Measurements from ENCODE around the gene COL9A3. TPM values are rescaled to one million over a fixed set of nuclear protein-coding genes. Genes with fewer than 3 reads are reported as not detected.

The COL9A3 gene
- total RNA-seq, 1 experiment from 2014 or later = 59.7 TPM

DNA sequence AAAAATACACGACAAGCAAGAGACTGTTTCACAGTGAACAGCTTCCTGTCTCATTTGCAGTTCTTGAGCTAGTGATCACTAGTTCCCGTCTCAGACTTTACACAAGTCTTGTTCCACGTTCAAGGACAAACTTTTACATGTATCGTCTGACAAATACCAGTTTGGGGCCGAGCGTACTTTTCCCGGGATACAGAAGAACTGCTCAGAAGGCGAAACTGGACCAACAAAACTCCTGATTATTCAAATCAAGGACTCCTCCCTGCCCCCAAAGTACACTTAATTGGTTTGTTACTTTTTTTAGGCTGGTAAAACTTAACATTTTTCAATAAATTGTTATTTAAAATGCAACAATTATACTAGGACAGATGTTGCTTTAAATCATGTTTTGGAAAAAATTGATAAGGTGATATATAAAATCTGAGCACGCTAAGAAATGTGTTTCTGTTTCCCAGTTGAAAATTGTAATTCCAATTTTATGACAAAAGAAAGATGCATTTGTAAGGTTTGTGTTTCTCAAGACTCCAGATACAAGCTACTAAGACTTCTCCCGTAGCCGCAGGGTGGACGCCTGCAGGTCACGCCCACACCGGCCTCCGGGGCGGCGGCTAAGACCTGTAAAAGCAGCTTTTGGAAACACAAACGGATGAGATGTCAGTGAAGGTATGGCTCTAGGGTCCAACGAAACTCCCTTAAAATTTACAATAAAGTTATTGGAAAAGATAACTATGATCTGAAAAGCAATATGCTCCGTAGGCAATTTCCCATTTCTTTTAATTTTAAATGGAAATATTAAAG is 61.6 kb downstream of the COL9A3 start:
- no peak for DNase-seq (ENCODE audit: low spot score)

DNA sequence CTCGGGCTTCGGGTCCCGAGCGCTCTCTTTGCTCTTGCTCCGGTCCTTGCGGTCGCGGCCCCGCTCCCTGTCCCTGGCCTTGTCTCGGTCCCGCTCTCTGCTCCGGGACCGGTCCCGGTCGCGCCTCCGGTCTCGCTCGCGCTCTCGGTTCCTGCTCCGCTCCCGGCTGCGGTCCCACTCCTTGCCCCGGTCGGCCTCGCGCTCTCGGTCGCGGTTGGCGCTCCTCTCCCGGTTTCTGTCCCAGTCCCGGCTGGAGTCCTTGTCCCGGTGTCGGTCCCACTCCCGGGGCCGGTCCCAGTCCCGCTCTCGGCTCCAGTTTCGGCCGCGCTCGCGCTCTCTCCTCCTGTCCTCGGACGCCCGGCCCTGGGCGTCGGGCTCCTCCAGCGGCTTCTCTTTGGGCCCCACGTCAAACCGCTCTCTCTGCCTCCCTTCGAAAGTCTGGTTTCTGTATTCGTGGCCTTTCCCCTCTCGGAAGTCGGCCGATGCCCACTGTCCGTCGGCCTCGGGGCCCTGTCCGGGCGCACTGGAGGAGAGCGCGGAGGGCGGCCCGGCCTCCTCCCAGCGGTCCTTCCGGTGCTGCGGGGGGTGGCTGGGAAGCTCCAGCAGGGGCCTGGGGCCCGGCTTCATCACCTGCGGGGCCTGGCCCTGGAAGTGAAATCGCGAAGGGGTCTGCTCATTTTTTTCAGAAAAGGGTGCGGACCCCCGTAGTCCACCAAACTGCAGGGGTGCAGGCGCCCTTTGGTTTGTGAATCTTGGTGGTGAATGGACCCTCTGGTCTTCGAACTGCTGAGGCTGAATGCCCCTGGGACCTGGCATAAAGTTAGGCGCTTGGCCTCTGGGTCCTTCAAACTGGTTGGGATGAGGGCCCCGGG is 62.7 kb downstream of the COL9A3 start:
- DNase-seq (ENCODE audit: low spot score) = no peak

DNA sequence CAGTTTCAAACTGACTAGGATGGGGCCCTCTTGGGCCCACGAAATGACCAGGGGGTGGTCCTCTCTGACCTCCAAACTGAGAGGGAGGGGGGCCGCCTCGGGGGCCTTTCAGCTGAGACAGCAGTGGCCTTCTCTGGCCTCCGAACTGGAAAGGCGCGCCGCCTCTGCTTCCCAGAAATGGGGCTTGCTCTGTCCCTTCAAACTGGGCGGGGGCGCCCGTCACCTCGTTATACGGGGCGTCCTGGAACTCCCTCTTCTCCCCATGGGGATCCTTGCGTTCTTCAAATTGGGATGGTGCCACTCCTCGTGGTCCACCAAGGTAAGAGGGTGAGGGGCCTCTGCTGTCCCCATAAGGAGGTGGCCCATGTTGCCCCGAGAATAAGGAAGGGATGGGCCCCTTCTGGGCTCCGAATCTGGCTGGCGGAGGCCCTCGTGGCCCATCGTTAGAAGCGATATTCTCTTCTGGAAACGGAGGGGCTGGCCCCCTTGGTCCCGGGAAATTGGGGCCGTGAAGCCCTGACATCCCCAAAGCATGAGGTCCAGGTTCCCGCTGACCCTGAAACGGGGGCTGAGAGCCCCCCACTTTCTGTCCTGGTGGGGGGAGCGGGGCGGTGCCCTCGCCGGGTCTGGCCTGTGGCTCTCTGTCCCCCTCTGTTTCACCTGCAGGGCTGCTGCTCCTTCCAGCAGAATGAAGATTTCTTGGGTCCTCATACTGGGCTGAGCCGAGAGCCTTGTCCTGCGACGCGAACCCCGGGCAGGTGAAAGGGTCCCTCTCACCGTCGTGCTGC is 63.5 kb downstream of the COL9A3 start:
- no peak for DNase-seq (ENCODE audit: low spot score)

DNA sequence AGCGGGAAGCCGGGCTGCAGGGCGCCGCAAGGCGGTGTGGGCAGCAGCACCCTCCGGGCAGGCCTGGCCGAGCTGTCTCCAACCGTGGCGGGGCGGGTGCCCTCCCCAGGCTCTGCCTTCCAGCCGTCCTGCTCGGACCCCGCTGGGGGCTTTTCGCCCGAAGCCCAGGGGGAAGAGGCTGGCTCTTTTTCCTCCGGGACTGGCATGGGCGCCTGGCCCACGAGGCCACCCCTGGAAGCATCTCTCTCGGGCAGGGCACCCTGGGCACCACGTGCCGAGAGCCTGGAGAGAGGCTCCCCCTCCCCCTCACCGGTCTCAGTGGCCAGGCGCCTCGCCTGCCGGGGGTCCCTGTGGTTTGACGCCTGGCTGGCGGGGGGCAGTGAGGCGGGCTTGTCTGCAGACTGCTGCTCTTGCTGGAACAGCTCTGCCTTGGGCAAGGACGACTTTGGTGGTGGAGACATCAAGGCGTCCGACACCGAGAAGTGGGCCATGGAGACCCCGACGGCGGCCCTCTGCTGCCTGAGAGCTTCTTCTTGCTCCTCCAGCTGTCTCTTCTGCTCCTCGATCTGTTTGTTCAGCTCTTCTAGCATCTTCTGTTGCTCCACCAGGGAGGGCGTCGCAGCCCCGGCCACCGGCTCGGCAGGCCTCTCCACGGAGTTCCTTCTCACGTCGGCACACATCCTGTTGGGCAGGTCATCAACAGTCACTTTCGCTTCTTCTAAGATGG is 64.2 kb downstream of the COL9A3 start:
- no peak for DNase-seq (ENCODE audit: low spot score)

DNA sequence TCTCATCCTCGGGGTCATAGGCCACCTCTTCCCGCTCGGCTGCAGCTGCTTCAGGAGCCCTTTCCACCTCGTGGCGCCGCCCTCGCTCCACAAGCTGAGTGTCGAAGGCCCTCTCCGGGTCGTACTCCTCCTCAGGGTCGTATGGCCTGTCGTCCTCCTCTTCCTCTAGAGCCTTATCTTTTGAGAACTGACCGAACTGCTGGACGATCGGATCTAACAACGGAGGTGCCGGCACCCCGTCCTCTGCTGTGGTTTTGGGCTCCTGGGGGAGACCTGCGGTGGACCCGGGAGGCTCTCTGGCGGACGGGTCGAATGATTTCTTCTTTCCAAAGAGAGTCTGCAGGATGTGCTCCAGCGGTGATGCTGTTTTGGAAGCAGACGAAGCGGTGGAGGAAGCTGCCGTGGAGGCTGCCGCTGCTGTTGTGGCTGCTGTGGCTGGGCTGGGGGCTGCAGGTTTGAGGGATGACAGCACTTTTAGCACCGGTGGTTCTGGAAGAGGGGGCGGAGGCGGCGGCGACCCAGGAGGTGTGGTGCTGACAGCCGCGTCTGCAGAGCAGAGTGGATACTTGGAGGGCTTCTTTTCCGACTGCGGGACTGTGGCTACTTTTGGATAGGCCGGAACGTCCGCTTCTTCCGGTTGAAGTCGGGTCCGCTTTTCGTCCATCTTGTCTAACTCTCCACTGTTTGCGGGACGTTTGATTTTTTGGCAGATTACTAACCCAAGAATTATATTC is 65.0 kb downstream of the COL9A3 start:
- DNase-seq (ENCODE audit: low spot score) = no peak

DNA sequence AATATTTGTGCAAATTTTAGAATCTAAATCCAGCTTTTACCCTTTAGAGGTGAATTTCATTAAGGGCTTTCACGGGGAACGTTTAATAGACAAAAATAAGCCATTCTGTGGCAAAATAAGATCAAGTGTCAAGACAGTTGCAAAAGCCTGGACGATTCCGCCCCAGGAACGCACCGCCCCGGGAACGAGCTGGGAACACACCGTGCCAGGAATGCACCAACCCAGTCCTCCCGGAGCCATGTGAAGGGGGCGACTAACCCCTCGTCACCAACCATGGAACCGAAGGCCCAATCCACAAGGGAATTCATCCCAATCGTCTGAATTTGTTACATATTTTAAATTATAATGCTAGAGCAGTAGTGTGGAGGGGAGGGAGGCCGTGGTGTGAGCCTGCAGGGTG is 65.6 kb downstream of the COL9A3 start:
- DNase-seq (ENCODE audit: low spot score) = no peak

DNA sequence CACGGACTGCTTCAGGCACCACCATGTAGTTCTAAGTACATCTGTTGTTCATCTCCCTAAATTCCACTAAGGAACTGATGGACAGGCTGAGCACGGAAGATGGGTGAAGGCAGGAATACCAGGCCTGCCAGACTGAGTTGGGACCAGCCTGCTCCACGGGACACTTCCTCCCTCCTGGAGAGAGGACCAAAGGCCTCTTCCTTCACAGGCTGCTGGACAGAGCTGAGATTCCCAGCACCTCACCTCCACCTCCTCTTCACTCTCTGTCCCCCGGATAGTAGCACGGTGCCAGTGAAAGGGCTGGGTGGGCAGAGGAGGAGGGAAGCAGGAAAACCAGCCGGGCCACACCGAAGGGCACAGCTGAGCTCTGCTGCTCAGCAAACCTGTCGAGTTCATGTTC is 67.7 kb downstream of the COL9A3 start:
- DNase-seq (ENCODE audit: low spot score) = no peak

DNA sequence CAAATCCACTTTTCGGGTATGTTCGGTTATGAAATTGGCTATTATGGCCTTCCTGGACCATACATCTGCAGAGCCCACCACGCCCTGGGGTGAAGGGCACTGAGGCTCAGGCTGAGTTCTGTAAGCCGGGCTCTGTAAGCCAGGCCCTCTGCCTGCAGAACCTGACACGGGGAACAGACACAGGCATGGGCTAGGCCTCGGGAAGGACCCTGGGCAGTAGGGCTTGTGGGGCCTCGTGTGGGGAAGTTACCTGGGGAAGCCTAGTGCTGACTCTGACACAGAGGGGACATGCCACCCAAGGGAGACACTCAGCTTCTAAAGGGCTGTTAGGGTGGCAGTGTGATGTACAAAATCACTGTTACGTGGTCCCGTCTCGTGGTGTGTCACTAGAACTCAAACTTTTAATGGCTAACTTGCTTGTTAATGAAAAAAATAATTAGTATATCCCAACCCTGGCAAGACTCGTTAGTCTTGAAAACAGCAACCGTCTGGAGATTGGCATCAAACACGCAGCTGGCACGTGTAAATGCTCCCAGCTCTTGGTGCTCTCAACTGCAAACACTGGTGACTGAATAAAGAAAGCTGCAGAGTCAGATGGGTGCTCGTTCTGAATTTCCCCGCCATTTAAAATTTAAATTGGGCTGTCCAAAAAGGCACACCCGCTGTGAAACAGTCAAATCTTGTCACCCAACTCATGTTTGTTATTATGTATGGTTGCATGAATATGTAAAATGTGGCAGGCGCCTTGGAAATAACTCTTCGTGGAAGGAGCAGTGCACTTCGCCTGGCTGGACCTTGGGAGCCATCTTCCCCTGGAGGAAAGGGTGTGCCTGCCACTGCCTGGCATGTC is 68.4 kb downstream of the COL9A3 start:
- DNase-seq (ENCODE audit: low spot score) = no peak

DNA sequence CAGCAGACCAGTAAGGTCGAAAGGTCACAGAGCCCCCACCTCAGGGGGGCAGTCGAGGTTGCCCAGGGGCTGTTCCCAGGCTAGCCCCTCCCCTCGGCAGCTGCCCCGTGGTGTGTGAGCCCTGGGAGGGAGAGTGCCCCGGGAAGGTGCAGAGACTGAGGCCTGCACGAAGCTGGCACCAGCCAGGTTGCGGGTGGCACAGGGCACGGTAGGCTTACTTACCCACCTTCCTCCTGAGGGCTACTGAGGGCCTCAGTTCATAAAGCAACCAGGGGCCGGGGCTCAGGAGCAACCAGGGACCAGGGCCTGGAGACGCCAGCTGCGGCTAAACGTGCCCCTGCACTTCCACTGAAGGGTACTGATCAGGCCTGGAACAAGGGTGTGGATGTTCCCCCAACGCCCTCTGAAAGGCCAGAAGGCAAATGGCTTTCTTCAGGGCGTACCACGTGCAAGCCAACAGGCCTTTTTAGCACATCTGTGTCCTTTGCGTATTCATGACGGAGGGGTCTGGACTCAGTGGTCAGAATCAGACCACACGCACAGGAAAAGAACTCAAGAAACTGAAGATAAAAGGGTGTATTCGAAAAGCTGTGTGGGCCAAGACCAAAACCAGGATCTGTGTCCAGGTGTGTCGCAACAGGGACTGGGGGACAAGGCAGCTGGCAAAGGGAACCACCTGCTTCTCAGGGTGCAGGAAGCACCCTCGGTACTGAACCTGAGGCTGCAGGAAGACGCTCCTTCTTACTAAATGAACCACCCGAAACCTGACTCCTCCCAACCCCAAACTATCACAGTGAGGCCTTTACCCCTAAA is 69.3 kb downstream of the COL9A3 start:
- DNase-seq (ENCODE audit: low spot score) = no peak

DNA sequence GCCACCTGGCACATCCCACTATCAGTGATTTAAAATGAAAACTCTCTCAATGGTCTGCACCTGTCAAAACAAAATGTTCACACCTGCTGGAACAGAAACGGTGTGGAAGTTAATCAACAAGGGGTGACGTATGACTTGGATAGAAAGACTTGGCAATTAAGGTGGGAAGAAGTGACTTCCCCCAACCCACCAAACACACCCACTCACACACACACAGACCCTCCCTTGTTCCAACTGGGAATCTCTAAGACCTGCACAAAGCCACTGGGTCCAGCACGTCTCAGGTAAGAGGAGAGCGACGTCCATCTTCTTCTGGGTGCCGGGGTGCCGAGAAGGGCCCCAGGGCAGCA is 69.8 kb downstream of the COL9A3 start:
- DNase-seq (ENCODE audit: low spot score) = no peak

DNA sequence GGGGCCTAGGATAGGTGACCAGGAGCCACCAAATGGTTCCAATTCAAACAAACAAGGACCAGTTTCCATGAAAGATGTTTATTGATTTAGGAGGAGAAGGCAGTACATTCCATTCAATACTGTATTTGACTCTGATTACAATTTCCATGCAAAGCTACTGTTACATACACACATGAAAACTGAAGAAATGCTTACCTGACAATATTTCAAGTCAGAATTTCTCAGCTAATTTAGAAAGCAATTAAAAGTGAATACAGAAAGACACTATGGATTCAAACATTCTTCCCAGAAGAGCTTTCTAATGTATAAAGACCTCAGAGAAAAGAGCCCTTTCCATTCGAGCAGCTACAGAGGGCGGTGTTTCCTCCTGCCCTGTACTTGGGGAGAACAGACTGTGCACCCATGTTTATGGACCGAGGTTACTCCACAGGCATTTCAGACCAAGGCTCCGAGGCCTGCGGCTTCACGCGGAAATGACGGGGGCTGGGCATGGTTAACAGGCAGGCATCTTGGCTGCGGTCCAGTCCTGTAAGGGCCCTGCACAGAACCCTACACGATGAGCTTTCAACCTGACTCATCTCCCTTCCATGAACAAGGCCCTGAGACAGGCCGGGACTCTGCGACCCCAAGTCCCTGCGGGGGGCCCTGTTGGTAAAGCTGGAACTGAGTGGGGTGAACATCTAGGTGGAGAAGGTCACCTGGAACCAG is 70.5 kb downstream of the COL9A3 start:
- peak; percentile 87 for DNase-seq (ENCODE audit: low spot score)

DNA sequence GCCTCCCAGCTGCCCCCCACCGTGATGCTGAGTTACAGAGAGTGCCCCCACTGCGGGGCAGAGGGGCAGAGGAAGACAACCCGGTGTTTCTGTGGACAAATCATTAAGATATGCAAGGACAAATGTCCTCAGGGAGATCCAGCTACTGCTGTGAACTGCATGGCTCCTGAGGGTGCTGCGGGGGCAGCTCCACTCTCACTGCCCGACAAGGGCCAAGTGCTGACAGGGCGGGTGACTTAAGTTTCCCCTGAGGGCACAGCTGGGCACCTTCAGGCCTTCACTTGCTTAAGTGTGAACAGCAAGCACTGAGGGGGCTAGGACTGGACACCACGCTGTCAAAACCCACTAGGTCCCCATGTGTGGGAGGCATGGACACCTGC is 71.0 kb downstream of the COL9A3 start:
- no peak for DNase-seq (ENCODE audit: low spot score)

DNA sequence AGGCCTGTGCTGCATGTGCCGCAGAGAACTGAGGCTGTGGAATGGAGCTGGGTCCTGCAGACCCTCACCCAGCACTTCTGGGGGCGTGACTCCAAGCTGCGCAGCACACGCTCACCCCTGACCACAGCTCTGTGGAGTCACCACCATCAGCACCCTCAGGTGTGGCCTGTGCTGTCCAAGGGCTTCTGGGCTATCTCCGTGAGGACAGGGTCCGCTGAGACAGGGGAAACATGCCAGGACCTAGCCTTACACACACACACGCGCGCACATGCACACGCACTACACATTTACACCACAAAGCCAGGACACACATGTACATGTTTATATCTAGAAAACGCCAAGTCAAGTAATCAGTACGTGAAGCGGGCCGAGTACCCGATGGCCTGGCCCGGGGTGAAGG is 71.6 kb downstream of the COL9A3 start:
- no peak for DNase-seq (ENCODE audit: low spot score)

DNA sequence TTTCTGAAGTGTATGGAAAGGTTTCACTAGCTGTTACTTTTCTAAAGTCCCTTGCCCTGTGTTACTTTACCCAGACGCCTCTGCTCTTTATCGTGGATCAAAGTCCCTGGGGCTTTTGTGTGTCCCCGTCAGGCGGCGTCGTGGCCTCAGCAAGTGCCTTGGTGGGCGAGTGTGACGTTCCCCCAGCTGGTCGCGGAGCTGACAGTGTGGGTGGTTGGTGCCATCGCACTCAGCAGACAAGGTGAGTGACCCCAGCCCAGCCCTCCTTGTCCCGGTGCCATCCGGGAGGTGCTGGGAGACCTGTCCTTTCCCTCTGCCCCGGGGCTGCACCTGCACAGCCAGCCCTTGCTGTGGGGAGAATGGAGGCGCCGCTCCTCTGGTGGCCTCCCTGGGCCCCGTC is 72.1 kb downstream of the COL9A3 start:
- no peak for DNase-seq (ENCODE audit: low spot score)

DNA sequence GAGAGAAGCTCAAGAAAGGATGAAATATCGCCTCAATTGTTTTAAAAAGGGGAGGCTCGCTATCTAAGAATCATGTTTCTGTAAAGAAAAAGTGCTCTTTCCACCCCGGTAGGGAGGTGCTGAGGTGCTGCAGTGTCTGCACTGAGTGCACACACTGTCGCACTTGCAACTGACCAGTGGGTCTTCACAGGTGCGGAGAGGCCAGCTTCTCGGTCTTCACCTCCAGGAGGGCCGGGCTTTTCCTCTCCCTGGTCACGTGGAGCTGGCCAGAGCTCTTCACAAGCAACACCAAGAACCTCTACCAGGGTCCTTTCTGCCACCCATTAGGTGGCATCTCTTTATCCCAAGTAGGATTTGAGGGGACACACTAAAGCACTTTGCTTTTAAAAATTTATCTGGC is 72.6 kb downstream of the COL9A3 start:
- no peak for DNase-seq (ENCODE audit: low spot score)

DNA sequence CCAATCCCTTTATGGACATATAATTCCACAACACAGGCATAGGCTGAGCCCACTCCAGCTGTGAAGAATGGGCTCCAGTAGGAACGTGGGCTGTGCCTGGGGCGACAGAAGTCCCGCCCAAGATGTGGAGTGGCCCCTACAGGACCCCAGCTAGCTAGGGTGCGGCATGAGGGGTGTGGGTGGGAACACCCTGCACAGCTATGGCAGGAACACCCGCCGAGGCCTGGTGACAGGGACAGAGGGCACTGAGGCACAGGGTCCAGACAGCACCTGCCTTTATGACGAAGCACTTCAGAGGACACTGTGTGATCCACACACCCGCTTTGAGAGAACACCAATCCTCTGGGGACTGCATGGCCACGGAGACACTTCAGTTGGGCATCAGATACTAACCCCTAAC is 73.0 kb downstream of the COL9A3 start:
- no peak for DNase-seq (ENCODE audit: low spot score)

DNA sequence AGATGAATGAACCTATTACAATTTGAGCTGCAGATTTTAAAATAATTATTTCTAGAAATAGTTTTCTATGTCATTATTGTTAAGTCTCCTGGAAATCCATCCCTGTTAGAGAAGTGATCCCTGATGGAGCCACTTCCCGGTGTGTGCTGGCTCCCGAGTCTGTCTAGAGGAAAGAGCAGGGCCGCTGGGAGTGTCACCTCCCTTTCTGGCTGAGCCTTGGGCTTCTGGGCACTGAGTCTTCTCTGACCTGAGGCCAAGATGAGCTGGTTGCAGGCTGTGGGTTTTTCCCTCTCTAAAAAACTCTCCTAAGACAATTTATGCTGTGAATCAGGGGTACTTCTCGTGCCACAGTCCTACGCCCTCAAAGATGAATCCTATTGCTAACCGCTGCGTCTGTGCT is 73.6 kb downstream of the COL9A3 start:
- DNase-seq (ENCODE audit: low spot score) = no peak

Measured in HT-29 (cell line).